Astrocyte (in vitro differentiated cells and primary cell): ENCODE measurements around the gene SMIM20.

Source experiments
- EZH2 ChIP-seq: IDR thresholded peaks from 2 replicates; pipeline ENCODE4 v1.6.1; 2012; ENCODE audit warnings: mild to moderate bottlenecking, low read length, inconsistent platforms; ENCODE audit not compliant: insufficient read depth
- TF ChIP-seq, protein P1 (sequence below): IDR thresholded peaks from 2 replicates; pipeline ENCODE4 v1.5.1; 2011; ENCODE audit warnings: low read depth, mild to moderate bottlenecking, inconsistent platforms, low read length, moderate library complexity; ENCODE audit not compliant: insufficient read depth

DNA sequence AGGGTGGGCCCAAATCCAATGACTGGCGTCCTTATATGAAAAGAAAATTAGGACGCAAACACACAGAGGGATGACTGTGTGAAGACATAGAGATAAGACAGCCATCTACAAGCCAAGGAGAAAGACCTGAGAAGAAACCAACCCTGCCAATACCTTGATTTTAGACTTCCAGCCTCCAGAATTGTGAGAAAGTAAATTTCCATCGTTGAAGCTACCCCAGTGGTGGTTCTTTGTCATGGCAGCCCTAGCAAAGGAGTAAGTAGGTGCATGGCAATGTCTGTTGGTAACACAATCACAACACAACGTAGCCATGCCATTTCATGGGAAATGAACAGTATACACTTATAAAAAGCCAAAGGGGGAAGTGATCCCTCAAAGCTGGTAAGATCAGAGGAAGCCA, 25.3 kb downstream of the SMIM20 start:
- TF ChIP-seq, protein P1, sequence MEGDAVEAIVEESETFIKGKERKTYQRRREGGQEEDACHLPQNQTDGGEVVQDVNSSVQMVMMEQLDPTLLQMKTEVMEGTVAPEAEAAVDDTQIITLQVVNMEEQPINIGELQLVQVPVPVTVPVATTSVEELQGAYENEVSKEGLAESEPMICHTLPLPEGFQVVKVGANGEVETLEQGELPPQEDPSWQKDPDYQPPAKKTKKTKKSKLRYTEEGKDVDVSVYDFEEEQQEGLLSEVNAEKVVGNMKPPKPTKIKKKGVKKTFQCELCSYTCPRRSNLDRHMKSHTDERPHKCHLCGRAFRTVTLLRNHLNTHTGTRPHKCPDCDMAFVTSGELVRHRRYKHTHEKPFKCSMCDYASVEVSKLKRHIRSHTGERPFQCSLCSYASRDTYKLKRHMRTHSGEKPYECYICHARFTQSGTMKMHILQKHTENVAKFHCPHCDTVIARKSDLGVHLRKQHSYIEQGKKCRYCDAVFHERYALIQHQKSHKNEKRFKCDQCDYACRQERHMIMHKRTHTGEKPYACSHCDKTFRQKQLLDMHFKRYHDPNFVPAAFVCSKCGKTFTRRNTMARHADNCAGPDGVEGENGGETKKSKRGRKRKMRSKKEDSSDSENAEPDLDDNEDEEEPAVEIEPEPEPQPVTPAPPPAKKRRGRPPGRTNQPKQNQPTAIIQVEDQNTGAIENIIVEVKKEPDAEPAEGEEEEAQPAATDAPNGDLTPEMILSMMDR = no peak
- no peak for TF ChIP-seq EZH2
